ENCODE measurements around the gene CSH2. TPM values are rescaled to one million over a fixed set of nuclear protein-coding genes. Genes with fewer than 3 reads are reported as not detected.

The CSH2 gene
- total and polyA plus RNA-seq, 9 of the 15 experiments (the other 6 are each of a cell fraction or from before 2014, with no cell fraction given), result not detected

DNA sequence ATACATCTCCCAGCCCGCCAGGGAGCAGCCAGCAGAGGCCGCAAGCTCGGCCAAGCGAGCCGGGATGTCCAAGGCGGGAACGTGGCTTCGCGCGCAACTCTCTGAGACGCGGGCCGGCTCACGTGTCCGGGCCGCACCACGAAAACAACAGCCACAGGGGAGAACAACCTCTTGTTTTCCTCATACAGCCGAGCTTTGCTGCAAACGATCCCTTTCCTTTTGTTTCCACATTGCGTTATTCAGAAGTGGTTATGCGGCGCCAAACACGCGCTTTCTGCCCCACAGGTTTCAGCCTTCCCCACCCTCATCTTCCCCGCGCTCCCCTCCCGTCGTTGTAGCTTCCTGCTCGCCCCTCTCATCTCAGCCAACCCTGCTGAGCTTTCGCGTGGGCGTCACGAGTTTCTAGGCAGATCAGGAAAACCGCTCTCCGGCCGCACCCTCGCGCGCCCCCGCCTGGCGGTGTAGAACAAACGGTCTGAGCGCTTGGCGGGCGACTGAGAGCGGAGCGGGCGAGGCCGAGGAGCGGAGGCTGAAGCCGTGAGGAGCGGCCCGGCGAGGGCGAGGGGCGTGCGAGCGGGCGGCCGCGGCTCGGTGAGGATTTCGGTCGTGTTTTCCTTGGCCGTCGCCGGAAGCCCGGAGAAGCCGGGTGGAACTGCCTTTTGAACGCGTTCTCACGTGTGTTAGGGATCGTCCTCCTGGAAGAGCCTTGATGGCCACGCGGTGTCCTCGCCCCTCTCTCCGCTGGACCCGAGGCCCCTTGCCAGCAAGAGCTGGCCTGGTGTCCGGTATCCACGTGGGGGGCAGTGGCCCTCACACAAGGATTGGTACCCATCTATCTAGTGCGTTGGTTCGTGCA is 24.4 kb downstream of the CSH2 start (continued):
- TF ChIP-seq ARHGAP35 (IDR thresholded peaks at IDR 0.05; ENCODE audit: partially characterized antibody), result no peak
- no peak for TF ChIP-seq HNRNPK (IDR thresholded peaks at IDR 0.05; ENCODE audit: low read depth, low read length, poor library complexity, severe bottlenecking)
- 0 out of 2 replicates have a peak, but pooled peaks have one; percentile 44 for TF ChIP-seq ZBED1 (IDR thresholded peaks at IDR 0.05)
- no peak for TF ChIP-seq NR2F6 (CRISPR knock-in tag; IDR thresholded peaks at IDR 0.05)
- TF ChIP-seq TCF7L2 (IDR thresholded peaks at IDR 0.05; ENCODE audit: low read depth, low read length), result peak; percentile 97
- peak; percentile 41; the same call in 1 of the 2 replicates for TF ChIP-seq HCFC1 (IDR thresholded peaks at IDR 0.05; ENCODE audit: low read depth, low read length)
- peak; percentile 67; the same call in 1 of the 2 replicates for TF ChIP-seq DIDO1 (tag; IDR thresholded peaks at IDR 0.05; ENCODE audit: low read depth)
- TF ChIP-seq ILK (tag; IDR thresholded peaks at IDR 0.05; ENCODE audit: borderline replicate concordance, low read depth), result no peak
- TF ChIP-seq, protein P1, sequence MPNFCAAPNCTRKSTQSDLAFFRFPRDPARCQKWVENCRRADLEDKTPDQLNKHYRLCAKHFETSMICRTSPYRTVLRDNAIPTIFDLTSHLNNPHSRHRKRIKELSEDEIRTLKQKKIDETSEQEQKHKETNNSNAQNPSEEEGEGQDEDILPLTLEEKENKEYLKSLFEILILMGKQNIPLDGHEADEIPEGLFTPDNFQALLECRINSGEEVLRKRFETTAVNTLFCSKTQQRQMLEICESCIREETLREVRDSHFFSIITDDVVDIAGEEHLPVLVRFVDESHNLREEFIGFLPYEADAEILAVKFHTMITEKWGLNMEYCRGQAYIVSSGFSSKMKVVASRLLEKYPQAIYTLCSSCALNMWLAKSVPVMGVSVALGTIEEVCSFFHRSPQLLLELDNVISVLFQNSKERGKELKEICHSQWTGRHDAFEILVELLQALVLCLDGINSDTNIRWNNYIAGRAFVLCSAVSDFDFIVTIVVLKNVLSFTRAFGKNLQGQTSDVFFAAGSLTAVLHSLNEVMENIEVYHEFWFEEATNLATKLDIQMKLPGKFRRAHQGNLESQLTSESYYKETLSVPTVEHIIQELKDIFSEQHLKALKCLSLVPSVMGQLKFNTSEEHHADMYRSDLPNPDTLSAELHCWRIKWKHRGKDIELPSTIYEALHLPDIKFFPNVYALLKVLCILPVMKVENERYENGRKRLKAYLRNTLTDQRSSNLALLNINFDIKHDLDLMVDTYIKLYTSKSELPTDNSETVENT (CRISPR knock-in tag; IDR thresholded peaks at IDR 0.05), result peak; percentile 84; the same call in 1 of the 2 replicates
- TF ChIP-seq ZNF507 (tag; conservative IDR thresholded peaks at IDR 0.05), result no peak
- no peak for TF ChIP-seq MEF2A (IDR thresholded peaks at IDR 0.05; ENCODE audit: control insufficient read depth, low read depth, low read length)
- TF ChIP-seq SP1 (CRISPR knock-in tag; IDR thresholded peaks at IDR 0.05), result peak; percentile 89
- no peak for TF ChIP-seq PKNOX1 (IDR thresholded peaks at IDR 0.05)
- TF ChIP-seq, protein P2, sequence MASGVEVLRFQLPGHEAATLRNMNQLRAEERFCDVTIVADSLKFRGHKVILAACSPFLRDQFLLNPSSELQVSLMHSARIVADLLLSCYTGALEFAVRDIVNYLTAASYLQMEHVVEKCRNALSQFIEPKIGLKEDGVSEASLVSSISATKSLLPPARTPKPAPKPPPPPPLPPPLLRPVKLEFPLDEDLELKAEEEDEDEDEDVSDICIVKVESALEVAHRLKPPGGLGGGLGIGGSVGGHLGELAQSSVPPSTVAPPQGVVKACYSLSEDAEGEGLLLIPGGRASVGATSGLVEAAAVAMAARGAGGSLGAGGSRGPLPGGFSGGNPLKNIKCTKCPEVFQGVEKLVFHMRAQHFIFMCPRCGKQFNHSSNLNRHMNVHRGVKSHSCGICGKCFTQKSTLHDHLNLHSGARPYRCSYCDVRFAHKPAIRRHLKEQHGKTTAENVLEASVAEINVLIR (CRISPR knock-in tag; IDR thresholded peaks at IDR 0.05), result peak; percentile 91
- no peak for TF ChIP-seq RBM34 (IDR thresholded peaks at IDR 0.05; ENCODE audit: borderline replicate concordance, insufficient read depth, low read length)
- peak; percentile 38; the same call in 1 of the 2 replicates for TF ChIP-seq THAP7 (CRISPR knock-in tag; IDR thresholded peaks at IDR 0.05)
- peak; percentile 95 for TF ChIP-seq CREM (IDR thresholded peaks at IDR 0.05; ENCODE audit: low read depth)
- TF ChIP-seq ZNF449 (CRISPR knock-in tag; IDR thresholded peaks at IDR 0.05), result 0 out of 2 replicates have a peak, but pooled peaks have one; percentile 72

All from K562 (cell line).